Occipital lobe (tissue), 2 donors: ENCODE data around the gene FHOD3. TPM values are rescaled to one million over a fixed set of nuclear protein-coding genes. Genes with fewer than 3 reads are reported as not detected.
A peak's percentile ranks its signal among the peaks of the same experiment; 100 is the strongest.

Source experiments
- DNase-seq: peaks from one replicate; lab custom pipeline; 2025; lab: John Stamatoyannopoulos, UW
- total RNA-seq: library from RNA; depleted of rRNA; stranded (reverse); fragments of >200 nt; gene quantifications from one replicate; pipeline ENCODE4 v1.2.3, GENCODE V29; 2014

Gene FHOD3
- total RNA-seq, 1 donor from 2014 or later = 51.2 TPM

DNA sequence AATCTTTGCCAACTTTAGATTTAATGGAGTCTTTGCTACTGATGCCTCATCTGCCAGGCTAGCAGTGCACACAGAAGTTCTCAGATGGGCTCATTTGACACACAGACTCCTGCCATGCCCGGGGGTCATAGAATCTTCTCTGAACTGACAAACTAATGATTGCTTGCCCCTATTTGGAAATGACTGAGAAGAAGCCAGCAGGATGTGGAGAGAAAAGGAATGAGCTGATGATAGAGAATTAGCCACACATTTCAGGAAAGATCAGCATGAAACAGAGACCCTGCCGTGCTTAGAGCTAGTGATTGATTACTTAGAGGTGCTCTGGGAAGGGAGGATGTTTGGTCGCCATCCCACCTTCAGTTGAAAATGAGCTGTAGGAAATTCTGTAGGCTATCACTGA is 352.8 kb downstream of the FHOD3 start:
- no peak for DNase-seq

DNA sequence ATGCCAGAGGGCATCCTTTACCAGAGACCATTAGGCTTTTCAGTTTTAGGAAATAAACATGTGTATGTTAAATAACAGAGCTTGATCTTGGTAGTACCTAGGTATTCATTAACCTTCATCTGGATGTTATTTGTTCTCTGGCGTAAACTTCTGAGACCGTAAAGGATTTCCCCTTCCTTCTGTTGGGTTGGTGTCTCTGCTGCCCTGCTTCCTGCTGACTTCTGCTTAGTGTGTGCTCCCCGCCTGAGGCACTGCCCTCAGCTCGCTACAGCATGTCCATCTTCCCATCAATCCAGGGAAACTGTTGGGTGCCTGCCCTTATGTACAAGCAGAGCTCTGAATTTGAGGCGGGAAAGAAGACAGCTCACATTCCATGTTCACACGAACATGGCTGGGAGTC is 353.4 kb downstream of the FHOD3 start:
- DNase-seq = no peak

DNA sequence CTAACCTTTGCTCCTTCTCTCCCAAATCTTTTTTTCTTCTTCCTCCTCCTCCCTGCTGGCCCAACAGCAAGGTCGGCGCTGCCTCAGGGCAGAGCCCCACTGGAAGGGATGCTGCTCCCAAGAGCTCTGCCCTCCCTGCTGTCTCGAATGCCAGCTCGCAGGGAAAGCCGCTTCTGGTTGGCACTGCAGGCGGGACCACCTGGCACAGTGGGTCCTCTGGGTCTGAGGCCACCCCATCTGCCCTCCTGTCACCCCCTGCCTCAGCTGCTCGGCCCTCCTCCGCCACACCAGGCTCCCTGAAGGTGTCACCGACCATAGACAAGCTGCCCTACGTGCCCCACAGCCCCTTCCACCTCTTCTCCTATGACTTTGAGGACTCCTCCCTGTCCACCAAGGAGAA is 355.0 kb downstream of the FHOD3 start:
- no peak for DNase-seq

DNA sequence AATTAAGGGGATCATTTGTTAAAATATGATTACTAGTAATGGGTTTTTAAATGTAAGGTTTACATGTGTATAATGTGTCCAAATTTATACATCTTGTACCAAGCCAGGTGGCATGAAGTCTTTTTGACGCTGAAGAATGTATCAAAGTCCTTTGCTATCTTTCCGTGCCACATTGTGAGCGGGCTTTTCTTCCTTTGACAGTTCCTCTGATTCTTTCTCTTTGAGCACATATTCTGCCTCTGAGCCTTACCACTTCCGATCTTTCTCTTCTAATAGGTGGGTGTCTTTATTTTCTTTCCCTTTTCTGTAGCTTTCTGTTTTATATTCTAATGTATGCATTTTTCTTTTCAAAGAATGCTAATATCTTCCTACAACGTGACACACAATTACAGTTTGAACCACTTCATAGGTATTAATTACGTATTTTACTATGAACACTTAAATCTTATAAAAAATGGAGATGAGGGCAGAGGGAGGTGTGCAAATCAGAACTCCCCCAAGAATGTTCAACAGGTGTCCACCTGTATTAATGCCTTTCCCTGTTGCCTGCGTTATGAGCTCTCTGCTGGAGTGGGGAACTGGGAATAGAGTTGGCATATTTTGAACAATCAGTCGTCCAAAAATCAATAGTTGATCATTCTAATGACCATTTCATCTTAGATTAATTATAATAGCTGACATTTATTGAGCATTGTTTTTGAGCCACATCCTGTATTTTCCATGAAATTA is 355.8 kb downstream of the FHOD3 start:
- no peak for DNase-seq

DNA sequence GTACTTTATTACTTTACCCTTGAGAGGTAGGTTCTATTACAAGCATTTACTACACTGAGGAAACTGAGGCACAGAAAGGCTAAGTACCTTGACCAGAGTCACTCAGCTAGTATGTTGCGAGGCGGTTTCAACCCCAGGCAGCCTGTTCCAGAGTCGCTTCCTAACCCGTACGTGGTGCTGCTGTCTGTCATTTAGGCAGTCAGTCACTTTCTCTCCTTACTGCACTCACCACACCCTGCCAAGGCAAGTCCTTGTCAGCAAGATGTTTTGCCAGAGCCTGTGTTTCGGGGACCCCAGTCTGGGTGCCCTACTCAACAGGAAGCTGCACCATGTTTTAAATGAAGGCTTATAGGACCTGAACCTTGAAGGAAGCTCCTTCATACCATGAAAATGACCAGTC is 356.4 kb downstream of the FHOD3 start:
- DNase-seq = no peak

DNA sequence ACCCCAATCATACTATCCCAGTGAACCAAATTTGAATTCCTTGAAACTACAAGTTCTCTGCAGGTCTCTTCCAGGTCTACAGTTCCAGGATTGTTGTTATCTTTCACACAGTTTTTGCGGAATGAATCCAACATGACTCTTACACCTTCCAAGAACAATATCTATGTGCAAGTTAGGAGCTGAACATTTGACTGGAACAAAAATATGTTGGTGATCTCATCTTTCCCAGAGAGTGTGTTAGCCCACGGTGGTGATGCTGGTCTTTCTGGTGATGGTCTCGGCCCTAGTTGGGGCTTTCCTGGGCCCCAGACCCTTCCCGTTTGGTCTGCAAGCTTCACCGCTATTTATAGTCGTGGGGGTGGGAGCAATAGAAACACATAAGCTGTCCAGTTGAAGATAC is 357.6 kb downstream of the FHOD3 start:
- DNase-seq = no peak

DNA sequence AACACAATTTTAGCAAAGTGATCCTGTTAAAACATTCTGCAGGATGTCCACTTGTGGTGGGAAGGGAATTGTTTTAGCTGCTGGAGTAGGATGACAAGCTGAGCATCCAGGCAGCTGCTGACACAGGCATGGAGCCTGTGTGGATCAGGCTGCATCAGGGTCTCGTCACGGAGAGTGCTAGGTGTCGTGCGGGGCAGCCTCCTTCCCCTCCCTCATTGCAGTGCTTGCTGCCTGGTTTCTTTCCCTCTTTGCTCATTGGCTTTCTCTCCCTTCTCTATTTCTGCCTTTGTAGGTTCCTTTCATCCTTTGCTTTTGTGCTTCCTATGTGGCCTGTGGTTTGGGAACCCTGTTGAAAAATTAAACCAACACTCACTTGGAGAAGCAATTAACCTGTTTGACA is 358.4 kb downstream of the FHOD3 start:
- no peak for DNase-seq

DNA sequence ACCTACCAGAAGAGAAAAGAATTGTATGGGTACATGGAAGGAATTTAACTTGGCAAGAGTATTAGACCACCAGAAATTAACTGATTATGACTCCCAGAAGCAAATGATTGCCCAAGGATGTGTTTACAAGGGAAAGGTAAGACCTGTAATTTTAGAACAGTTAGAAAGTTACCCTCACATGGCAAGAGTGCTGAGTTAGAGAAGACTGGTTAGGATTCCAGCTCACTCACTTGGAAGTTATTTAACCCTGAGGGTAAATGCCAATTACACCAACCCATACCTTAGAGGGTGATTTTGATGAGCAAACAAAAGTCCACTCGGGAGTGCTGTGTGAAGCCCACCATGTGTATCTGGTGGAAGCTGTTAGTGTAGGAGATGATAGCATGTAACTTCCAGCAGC is 361.1 kb downstream of the FHOD3 start:
- DNase-seq = no peak

DNA sequence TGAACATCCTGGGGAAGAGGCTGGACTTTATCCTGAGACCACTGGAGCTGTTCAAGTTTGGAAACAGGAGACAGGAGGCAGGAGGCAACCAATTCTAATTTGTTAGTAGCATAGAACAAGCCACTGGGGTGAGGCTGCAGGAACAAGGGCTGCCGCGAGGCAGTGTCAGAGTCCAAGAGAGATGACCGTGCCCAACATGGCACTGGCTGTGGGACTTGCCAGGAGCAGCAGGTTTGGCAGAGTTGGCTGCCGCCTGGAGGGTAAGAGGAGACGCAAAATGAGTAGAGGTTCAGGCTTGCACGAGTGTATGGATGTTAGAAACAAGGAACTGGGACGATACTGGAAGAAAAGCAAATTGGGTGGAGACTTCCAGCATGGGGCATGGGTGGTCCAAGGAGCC is 362.8 kb downstream of the FHOD3 start:
- DNase-seq = no peak

DNA sequence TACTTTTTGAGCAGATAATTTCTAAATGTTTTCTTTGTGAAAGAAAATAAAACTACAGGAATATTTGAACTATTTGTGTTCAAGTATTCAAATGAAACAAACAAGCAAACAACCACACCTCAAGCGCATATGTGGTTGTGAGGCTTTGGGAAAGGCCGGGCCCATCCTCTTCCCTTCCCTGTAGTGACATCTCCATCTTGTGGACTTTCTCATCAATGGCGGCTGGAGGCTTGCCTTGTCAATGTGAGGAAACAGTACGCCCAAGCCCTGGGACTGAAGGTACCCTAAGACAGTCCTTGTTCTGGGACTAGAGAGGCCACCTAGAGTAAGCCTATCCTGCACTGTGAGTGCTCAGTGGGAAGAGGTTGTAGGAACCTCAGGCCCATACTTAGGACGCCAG is 364.5 kb downstream of the FHOD3 start:
- no peak for DNase-seq

DNA sequence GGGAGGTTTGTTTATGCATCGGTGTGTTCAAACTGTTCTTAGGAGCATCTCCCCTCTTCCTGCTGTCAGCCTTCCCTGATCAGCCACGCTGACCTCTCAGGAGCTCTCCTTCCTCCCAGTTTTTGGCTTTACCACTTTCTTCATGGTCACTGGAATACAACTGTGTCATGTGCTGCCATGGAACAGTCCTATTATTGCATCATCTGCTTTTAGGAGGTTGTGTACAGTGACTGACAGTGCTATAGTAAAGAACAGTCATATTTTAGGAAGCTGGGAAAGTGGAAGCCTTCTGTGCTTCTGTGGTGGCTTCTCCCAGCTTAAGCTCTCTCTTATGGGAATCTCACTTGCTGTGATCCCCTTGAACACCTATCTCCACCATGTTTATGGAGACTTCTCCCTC is 365.8 kb downstream of the FHOD3 start:
- no peak for DNase-seq

DNA sequence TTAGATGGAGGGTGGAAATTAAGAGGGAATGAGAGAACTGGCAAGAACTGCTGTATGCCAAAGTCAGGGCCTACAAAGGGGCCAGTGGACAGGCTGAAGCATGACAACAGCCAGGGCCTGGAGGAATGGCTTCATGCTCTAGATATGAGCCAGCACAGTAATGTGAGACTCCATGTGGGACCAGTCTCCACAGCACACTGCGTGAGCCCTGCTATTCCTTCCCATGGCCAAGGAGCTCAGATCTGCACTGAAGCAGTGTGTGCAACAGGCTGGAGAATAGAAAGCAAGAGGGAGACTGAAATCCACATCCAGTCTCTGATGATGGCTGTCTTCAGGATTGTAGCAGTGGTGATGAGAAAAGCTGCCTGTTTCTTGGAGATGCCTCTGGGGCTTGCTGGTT is 368.4 kb downstream of the FHOD3 start:
- DNase-seq = no peak

DNA sequence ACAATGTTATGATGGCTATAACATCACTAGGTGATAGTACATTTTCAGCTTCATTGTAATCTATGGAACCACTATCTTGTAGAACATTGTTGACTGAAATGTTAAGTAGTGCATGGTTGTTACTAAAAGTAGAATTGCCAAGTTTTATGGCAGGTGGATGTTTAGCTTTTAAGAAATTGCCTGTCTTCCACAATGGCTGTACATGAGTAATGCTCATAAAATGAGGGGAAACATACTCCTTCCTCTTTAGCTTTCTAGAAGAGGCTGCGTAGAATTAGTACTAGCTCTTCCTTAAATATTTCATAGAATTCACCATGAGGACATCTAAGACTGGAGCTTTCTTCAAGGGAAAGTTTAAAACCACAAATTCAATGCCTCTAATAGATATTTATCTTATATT is 370.3 kb downstream of the FHOD3 start:
- no peak for DNase-seq

DNA sequence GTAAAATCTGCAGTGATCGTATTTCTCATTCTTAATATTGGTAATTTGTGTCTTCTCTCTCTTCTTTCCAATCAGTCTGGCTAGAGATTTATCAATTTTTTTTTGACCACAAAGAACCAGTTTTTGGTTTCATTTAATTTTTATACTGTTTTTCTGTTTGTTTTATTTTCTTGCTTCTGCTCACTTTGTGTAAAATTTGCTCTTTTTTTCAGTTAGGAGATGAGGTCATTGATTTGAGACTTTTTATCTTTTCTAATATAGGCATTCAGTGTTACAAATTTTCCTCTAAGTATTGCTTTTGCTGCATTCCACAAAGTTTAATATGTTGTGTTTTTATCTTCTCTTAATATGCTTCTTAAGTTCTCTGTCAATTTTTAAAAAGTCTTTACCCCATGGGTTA is 370.8 kb downstream of the FHOD3 start:
- DNase-seq = no peak

DNA sequence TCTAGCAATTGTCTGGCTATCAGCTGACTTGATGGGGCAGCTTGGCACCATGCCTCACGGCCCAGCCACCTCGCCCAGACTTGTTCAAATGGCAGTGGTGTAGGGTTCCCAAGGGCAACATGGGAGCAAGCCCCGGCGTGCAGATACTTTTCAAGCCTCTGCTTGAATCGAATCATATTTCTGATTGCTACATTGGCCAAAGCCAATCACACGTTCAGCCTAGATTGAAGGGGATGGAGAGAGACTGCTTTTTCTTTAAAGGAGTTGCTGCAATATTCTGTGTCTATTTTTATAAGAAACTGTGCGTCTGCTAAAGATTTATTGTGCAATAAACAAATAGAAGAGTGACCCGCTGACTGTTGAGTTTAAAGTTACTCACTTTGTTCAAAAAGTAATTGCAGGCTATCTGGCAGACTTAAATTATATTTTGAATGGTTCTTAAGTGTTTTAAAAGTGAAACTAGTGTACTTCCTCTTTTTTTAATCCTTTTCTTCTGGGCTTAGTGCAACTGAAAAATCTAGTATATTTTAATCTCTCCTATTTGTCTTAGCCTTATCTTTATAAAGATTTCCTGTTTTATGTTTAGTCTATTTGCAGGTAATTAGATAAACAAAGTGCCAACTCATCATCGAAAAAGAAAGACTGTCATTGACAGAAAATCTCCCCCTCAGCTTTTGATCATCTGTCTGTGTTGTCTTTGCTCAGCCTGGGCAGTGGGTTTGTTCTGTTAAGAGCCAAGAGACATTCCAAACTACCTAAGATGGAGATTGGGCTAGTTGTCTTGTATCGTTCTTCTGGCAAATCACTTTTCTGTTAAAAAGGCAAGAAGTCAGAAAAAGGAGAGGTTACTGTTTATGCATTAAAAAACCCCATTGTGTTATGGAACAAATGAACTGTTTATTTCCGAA is 375.2 kb downstream of the FHOD3 start:
- DNase-seq = no peak

DNA sequence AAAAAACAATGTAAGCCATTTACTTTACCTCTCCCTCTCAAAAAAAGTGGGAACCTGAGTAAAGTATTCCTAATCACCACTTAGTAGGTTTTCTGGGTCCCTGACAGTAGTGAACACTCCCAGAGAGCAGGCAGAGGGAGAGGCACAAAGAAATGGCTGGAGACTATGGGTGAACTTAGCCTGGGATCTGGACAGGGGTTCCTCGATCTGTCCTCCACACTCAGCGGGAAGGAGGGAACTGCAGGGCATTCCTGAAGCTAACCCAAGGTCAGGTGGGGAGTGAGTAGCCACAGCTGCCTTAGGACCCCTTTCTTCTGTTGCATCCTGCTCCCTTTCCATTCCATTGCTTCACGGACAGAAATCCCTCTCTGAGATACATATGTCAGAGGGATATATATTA is 375.9 kb downstream of the FHOD3 start:
- no peak for DNase-seq

DNA sequence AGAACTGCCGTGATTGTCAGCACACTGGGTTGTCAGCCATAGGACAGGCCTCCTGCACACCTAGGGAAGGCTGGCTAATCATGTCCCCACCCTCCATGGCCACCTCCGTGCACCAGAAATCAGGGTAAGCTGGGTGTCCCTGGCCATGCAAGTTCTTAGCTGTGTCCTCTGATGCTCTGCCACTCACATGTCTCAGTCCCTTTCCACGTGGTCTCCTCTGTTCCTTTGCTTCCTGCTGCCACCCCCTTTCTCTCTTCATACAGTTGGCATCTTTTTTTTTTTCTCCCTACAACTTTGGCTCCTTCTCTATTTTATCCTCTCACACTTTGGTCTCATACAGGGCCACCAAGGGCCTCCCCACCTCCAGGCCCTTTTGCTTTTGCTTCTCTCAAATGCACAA is 377.6 kb downstream of the FHOD3 start:
- DNase-seq = no peak

DNA sequence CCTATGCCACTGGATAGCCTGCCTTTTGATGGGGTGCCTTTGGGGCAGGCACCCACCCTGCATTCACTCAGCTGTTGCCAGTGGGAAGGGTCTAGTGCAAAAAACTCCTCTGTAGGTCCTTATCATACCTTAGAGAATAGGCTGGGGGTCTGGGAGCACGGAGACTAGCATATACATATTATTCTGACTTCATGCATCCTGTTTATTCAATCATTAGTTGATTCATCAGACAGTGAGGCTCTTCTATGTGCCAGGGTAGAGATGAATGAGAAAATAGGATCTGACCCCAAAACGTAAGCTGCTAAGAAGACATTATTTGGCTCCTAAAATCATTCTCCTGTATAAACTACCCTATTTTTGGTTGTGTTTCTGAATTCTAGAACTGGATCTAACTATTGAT is 378.0 kb downstream of the FHOD3 start:
- no peak for DNase-seq

DNA sequence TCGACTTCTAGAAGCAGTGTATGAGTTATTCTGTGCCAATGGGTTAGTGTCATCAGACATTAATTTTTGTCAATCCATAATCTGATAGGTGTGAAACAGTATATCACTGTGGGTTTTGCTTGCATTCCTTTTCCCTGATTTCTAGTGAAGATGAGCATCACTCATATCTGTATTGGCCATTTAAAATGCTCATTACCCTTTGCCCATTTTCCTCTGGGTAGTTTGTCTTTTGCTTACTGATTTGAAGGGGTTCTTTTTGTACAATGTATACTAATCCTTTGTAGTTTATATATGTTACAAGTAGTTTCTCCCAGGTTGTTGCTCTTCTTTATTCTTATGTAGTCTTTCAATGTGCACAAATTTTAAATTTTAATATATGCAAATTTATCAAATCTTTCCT is 379.1 kb downstream of the FHOD3 start:
- no peak for DNase-seq

DNA sequence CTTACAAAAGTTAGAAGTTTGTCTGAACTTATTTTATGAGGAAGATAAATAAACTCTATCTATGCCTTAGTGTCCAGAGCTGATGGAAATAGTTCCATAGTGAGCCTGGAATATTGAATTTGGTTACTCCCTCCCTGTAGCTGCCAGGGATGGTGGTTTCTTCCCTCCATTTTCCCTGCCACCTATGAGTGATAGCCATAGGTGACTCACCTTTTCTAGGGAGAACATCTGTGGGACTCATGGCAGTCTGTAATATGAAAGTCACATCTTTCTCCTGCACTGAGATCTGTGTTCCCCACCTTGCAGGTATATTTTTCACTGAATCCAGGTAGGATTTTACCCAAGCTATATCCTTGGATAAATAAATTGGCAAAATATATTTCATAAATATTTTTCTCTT is 382.5 kb downstream of the FHOD3 start:
- DNase-seq = no peak

DNA sequence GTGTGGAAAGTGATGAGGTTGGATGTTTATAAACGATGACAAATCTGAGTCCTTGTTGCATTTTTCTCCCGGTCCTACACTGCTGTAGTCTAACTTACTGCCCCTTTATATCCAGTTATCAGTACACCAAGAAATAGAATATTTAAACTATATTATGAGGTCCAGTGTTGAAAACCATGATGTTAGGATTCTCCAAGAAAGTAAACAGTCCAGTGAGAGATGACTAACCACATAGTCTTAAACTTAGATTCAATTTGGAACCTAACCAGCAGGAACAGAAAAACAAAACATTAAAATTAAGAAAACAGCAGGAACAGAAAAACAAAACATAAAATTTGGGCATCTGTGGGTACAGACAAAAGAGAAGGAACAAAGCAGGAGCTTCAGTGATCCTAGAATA is 388.1 kb downstream of the FHOD3 start:
- DNase-seq = no peak

DNA sequence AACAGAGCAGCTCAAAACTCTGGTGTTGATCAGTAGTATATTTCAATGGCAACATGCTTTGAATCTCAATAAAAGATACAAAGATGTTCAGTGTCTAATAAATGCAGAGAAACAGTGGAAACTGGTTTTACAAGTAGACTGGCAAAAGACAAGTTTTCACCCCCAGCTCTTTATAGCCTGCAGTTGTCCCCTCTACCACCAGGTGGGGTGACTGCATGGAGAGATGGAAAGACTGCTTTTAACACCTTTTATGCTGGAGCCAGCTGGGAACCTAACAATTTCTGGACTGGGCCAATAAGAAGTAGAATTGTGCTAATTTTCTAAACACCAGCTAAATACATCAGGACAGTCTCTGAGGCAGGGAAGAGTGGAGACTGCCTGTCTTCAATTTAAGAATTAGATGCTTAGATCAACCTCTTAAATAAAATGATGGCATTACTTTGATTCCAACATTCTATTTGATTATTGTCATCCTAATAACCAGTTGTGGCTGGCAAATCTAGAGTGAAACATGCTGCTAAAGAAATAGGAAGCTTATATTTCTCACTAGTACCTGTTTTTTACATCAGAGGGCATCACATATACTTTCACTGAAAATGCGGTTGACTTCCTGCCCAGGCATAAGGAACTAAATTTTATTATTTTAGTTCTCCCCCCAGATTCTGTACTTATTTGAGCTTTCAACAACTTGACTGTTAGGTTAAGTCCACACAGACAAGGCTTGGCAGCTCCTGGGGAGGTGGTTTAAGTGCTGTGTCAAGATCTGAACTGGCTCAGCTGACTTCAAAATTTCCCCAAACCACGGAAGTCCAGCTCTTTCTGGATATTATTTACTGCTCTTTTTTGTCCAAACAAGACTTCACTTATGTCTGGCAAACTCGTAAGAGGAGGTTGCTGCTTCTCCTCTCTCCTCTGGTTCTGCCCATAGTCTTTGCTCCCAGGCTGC is 390.8 kb downstream of the FHOD3 start:
- peak; percentile 43 for DNase-seq
